ENCODE data around the gene KANSL1. TPM values are rescaled to one million over a fixed set of nuclear protein-coding genes. Genes with fewer than 3 reads are reported as not detected.

The KANSL1 gene
- total RNA-seq, 2 donors from 2014 or later: 83.6 to 170 TPM

DNA sequence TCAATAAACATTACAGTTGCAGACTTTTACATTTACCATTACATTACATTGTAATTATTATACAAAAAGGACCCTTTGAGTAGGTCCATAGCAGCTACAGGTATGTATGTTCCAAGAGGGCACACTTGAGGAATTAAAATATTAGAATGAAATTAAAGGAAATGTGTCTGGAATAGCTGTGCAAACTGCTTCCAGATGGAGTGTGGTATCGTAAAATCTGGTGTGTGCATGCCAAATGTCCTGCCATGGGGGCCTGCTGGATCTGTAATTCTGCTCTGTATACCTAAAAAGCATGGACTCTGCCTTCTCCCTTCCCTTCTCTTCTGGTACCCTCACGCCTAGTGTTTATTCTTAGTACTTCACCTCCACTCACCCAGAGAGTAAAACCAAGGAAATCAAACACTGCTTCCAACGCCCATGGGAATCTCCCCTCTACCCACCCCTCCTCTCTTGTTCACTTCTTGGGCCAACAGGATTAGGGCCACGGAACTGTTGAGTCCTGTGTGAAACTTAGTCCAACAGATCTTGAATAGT, 155.4 kb downstream of the KANSL1 start:
- Mint-ChIP-seq H3K4me3 (no peak overlapping the region), H3K9me3 (no peaks in the 10 kb centered on the region), H3K27me3 (no peaks in the 10 kb centered on the region), H3K36me3 (ENCODE audit: low read depth) (peaks cover 100% of the 10 kb centered on the region), H3K4me1 (peaks cover 6% of the 10 kb centered on the region), H3K27ac (peak overlapping the region; percentile 14)
- ATAC-seq (replicated peaks): no peak

DNA sequence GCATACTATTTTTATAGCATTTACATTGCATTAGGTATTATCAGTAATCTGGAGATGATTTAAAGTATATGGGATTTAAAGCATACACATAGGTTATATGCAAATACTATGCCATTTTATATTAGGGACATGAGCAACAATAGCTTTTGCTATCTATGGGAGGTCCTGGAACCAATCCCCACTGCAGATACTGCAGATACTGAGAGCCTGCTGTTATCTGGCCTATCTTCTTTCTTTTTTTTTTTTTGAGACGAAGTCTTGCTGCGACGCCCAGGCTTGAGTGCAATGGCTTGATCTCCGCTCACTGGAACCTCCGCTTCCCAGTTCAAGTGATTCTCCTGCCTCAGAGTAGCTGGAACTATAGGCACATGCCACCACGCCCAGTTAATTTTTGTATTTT, 156.7 kb downstream of the KANSL1 start:
- ATAC-seq (replicated peaks): no peak
- Mint-ChIP-seq H3K9me3 (no peaks in the 10 kb centered on the region), H3K4me1 (peaks cover 6% of the 10 kb centered on the region), H3K27ac (no peak overlapping the region), H3K27me3 (no peaks in the 10 kb centered on the region), H3K36me3 (ENCODE audit: low read depth) (peaks cover 100% of the 10 kb centered on the region), H3K4me3 (no peak overlapping the region)

DNA sequence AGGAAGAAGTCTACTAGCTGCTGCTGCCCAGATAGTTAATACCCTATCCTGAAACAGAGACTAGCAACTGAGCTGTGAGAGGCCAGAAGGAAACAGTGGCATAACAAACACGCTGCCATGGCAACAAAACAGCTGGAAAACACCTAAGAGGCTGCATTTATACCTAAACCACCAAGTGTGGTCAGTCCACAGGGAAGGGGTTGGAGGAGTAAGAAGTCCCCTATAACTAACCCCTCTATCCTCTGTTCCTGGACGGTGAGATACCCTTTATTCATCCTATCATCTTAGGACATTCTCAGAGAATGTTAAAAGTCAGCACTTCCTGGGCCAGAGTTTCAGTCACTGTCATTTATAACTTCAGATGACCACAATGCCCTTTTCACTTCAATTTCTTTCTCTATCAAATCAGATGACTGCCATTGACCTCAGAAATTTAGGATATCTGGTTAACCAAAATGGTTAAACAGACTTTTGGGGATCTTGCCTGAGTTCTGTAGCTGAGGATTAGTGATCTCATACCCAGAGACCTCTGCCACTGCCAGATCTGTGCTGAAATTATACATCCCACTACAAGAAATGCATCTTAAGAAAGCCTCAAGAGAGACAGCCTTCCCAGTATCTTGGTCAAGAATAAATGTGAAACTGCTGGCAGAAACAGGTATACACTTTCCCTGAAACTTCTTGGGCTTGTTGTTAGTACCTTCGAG, 158.0 kb downstream of the KANSL1 start:
- no peaks in the 10 kb centered on the region for H3K27me3 Mint-ChIP-seq
- H3K4me1 Mint-ChIP-seq: peaks cover 10% of the 10 kb centered on the region
- H3K36me3 Mint-ChIP-seq (ENCODE audit: low read depth): peaks cover 100% of the 10 kb centered on the region
- peak overlapping the region; percentile 69 for H3K27ac Mint-ChIP-seq
- ATAC-seq (replicated peaks): peak; percentile 78
- H3K4me3 Mint-ChIP-seq: no peak overlapping the region
- no peaks in the 10 kb centered on the region for H3K9me3 Mint-ChIP-seq

DNA sequence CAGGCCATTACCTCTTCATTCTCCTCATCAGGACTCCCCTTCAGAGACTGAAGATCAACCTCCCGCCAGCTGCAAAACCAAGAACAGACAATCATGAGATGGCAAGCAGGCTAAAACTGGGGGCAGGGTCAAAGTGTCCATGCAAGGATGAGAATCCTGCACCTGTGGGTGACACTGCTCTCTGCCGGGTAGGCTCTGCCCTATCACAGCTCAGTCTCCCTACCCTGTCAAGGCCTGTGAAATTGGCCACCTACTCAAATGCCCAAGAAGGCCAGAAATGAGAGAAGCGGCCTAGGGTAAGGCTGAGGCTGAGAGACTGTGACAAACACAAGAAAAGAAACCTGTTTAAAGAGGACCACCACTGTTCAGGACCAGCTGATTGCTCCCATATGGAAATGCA, 159.8 kb downstream of the KANSL1 start:
- H3K36me3 Mint-ChIP-seq (ENCODE audit: low read depth): peaks cover 100% of the 10 kb centered on the region
- no peaks in the 10 kb centered on the region for H3K9me3 Mint-ChIP-seq

DNA sequence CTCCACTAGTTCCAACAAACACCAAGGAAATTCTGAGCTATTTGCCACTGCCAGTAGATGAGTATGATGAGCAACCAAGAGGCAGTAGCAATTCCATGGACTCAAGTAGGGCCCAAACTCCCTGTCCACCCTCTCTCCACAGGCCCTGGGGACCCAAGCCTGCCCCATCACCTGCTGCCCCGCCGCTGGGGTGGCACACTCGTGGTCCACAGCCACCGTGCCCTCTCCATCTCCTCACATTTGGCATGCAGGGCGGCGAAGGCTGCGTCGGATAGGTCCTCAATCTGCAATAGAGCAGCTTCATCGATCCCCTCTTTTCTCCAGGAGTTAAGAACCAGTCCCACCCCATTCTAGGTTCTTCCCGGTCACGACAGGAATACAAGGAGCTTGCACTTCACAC, 160.3 kb downstream of the KANSL1 start:
- H3K27me3 Mint-ChIP-seq: no peaks in the 10 kb centered on the region
- ATAC-seq (replicated peaks): no peak
- H3K4me1 Mint-ChIP-seq: peaks cover 12% of the 10 kb centered on the region
- no peaks in the 10 kb centered on the region for H3K9me3 Mint-ChIP-seq
- no peak overlapping the region for H3K27ac Mint-ChIP-seq
- peaks cover 100% of the 10 kb centered on the region for H3K36me3 Mint-ChIP-seq (ENCODE audit: low read depth)
- no peak overlapping the region for H3K4me3 Mint-ChIP-seq

More for the DNA sequence above, 159.8 kb downstream of the KANSL1 start:
- Mint-ChIP-seq H3K4me3 (no peak overlapping the region), H3K27me3 (no peaks in the 10 kb centered on the region), H3K4me1 (peaks cover 17% of the 10 kb centered on the region), H3K27ac (no peak overlapping the region)
- no peak for ATAC-seq (replicated peaks)

DNA sequence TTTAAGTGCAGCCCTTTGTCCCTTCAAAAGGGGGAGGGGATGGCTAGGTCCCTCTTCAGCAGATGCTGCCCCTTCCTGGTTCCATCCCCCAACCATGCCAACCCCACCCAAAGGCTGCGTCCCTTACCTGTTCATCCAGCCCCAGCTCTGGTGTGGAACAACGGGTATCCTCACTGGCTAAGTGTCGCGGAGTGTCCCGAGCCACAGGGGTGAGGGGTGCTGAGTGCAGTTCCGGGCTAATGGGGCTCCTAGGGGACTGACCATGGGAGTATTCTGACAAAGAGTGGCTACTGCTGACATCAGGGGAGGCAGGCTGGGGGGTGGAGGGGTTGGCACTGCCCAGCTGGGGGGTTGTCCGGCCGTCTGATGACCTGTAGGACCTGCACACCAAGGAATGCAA, 161.3 kb downstream of the KANSL1 start:
- Mint-ChIP-seq H3K4me1 (peaks cover 11% of the 10 kb centered on the region), H3K4me3 (no peak overlapping the region), H3K27ac (no peak overlapping the region), H3K9me3 (no peaks in the 10 kb centered on the region), H3K36me3 (ENCODE audit: low read depth) (peaks cover 91% of the 10 kb centered on the region), H3K27me3 (no peaks in the 10 kb centered on the region)
- no peak for ATAC-seq (replicated peaks)

DNA sequence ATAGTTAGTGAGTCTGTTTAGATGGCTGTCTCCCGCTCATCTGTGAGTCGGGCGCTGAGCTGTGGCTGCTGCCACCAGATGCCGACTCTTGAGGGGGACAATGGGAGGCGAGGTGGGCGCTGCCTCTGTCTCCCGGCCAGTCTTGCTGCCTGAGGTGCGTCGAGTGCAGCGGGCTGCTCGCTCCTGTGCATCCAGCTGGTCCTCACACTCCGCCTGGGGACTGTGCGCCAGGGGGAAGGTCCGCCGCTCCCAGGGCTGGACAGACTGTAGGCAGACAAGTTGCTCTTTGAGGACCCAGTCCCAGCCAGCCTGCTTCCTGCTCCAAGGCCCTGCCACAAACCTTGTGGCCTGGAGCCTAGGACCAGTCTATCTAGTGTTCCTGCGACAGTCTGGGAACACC, 161.8 kb downstream of the KANSL1 start:
- no peak for ATAC-seq (replicated peaks)
- Mint-ChIP-seq H3K4me1 (peaks cover 11% of the 10 kb centered on the region), H3K36me3 (ENCODE audit: low read depth) (peaks cover 86% of the 10 kb centered on the region), H3K9me3 (no peaks in the 10 kb centered on the region), H3K27me3 (no peaks in the 10 kb centered on the region), H3K27ac (peak overlapping the region; percentile 44), H3K4me3 (no peak overlapping the region)

DNA sequence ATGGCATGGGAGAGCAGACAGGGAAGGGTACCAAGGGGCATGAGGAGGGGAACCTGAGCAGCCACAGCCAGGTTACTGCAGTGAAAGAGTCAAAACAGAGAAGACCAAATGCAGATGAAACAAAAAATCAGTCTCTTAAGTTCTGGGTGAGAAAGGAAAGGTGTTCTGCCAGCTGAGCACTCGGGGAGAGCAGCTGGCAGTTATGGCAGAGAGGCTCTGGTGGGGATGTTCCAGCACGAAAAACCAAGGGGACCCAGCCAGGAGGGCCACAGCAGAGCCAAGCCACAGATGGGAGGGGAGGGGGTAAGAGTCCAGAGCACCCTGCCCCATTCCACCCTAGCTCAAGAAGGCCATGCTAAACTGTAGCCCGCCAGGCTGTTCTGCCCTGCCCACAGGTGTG, 162.5 kb downstream of the KANSL1 start:
- no peaks in the 10 kb centered on the region for H3K27me3 Mint-ChIP-seq
- H3K9me3 Mint-ChIP-seq: no peaks in the 10 kb centered on the region
- H3K27ac Mint-ChIP-seq: peak overlapping the region; percentile 44
- no peak for ATAC-seq (replicated peaks)
- H3K4me3 Mint-ChIP-seq: no peak overlapping the region
- peaks cover 11% of the 10 kb centered on the region for H3K4me1 Mint-ChIP-seq
- H3K36me3 Mint-ChIP-seq (ENCODE audit: low read depth): peaks cover 83% of the 10 kb centered on the region

DNA sequence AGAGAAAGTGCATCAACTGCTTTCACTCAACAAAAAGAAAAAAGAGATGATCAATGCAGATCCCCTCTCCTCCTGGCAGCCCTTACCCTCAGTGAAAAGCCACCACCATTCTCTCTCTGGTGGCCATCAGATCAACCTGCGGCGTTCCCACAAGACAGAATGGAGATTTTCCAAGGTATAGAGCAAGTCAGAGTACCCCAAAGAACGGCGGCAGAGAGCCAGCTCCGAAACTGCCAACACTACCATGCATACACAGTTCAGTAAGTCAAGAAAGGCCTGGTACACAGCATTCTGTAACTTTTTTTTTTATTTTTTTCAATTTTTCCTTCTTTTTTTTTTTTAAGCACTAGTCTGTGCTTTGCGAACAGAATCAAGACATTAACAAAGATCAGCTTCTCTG, 163.6 kb downstream of the KANSL1 start:
- no peak for ATAC-seq (replicated peaks)
- peaks cover 11% of the 10 kb centered on the region for H3K4me1 Mint-ChIP-seq
- peaks cover 76% of the 10 kb centered on the region for H3K36me3 Mint-ChIP-seq (ENCODE audit: low read depth)
- no peak overlapping the region for H3K27ac Mint-ChIP-seq
- H3K9me3 Mint-ChIP-seq: no peaks in the 10 kb centered on the region
- H3K27me3 Mint-ChIP-seq: no peaks in the 10 kb centered on the region
- no peak overlapping the region for H3K4me3 Mint-ChIP-seq

DNA sequence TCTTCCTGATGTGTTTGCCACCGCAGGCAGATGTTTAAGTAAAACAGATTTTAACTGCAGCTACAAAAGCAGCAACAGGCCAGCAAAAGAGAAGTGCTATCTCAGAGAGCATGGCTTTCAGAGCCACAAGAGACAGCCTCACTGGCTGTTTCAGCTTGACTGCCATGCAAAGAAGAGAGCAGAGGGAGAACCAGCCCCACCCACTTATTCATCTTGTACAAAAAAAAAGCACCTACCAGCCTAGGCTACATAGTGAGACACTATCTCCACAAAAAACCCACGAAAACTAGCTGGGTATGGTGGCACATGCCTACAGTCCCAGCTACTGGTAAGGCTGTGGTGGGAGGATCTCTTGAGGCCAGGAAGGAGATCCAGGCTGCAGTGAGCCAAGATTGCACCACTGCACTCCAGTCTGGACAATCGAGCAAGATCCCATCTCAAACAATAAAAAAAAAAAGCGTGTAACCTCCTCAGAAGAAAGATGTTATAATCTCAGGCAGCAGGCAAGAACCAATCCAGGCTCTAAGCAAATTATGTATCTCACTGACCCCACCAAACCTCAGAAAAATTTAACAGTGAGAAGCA, 164.2 kb downstream of the KANSL1 start:
- ATAC-seq (replicated peaks): peak; percentile 50
- peaks cover 70% of the 10 kb centered on the region for H3K36me3 Mint-ChIP-seq (ENCODE audit: low read depth)
- H3K4me1 Mint-ChIP-seq: peaks cover 11% of the 10 kb centered on the region
- no peak overlapping the region for H3K4me3 Mint-ChIP-seq
- H3K9me3 Mint-ChIP-seq: no peaks in the 10 kb centered on the region
- no peaks in the 10 kb centered on the region for H3K27me3 Mint-ChIP-seq
- no peak overlapping the region for H3K27ac Mint-ChIP-seq

DNA sequence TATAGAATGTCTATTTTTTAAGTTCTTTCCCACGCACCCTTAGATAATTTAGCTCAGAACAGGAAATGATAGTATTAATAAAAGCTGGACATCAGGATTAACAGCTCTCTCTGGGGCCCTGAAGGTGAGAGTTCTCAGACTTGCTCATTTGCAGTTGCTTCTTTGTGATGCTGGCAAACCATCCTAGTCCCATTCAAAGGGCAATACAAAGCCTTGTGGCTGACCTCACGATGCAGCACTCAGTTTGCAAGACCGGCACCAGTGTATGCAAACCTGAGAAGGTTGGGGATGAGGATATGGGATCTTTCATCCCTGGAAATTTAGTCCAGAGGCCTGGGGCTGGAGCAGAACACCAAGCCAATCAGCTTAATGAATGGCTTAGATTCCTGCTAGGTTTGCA, 164.9 kb downstream of the KANSL1 start:
- Mint-ChIP-seq H3K4me3 (no peak overlapping the region), H3K27ac (no peak overlapping the region), H3K9me3 (no peaks in the 10 kb centered on the region), H3K4me1 (peaks cover 11% of the 10 kb centered on the region), H3K36me3 (ENCODE audit: low read depth) (peaks cover 63% of the 10 kb centered on the region), H3K27me3 (no peaks in the 10 kb centered on the region)
- no peak for ATAC-seq (replicated peaks)

DNA sequence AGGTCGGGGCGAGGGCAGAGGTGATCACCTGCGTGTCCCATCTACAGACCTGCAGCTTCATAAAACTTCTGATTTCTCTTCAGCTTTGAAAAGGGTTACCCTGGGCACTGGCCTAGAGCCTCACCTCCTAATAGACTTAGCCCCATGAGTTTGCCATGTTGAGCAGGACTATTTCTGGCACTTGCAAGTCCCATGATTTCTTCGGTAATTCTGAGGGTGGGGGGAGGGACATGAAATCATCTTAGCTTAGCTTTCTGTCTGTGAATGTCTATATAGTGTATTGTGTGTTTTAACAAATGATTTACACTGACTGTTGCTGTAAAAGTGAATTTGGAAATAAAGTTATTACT, 165.3 kb downstream of the KANSL1 start:
- H3K27me3 Mint-ChIP-seq: no peaks in the 10 kb centered on the region
- H3K4me1 Mint-ChIP-seq: peaks cover 11% of the 10 kb centered on the region
- H3K4me3 Mint-ChIP-seq: no peak overlapping the region
- no peaks in the 10 kb centered on the region for H3K9me3 Mint-ChIP-seq
- ATAC-seq (replicated peaks): no peak
- no peak overlapping the region for H3K27ac Mint-ChIP-seq
- peaks cover 59% of the 10 kb centered on the region for H3K36me3 Mint-ChIP-seq (ENCODE audit: low read depth)

DNA sequence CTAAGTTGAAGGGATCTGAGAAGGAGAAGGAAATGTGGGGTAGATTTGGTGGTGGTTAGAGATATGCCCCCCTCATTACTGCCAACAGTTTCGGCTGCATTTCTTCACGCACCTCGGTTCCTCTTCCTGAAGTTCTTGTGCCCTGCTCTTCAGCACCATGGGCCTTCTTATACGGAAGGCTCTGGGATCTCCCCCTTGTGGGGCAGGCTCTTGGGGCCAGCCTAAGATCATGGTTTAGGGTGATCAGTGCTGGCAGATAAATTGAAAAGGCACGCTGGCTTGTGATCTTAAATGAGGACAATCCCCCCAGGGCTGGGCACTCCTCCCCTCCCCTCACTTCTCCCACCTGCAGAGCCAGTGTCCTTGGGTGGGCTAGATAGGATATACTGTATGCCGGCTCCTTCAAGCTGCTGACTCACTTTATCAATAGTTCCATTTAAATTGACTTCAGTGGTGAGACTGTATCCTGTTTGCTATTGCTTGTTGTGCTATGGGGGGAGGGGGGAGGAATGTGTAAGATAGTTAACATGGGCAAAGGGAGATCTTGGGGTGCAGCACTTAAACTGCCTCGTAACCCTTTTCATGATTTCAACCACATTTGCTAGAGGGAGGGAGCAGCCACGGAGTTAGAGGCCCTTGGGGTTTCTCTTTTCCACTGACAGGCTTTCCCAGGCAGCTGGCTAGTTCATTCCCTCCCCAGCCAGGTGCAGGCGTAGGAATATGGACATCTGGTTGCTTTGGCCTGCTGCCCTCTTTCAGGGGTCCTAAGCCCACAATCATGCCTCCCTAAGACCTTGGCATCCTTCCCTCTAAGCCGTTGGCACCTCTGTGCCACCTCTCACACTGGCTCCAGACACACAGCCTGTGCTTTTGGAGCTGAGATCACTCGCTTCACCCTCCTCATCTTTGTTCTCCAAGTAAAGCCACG, 165.9 kb downstream of the KANSL1 start:
- H3K27ac Mint-ChIP-seq: no peak overlapping the region
- H3K36me3 Mint-ChIP-seq (ENCODE audit: low read depth): peaks cover 53% of the 10 kb centered on the region
- no peak for ATAC-seq (replicated peaks)
- no peak overlapping the region for H3K4me3 Mint-ChIP-seq
- no peaks in the 10 kb centered on the region for H3K27me3 Mint-ChIP-seq
- peaks cover 11% of the 10 kb centered on the region for H3K4me1 Mint-ChIP-seq
- H3K9me3 Mint-ChIP-seq: no peaks in the 10 kb centered on the region

DNA sequence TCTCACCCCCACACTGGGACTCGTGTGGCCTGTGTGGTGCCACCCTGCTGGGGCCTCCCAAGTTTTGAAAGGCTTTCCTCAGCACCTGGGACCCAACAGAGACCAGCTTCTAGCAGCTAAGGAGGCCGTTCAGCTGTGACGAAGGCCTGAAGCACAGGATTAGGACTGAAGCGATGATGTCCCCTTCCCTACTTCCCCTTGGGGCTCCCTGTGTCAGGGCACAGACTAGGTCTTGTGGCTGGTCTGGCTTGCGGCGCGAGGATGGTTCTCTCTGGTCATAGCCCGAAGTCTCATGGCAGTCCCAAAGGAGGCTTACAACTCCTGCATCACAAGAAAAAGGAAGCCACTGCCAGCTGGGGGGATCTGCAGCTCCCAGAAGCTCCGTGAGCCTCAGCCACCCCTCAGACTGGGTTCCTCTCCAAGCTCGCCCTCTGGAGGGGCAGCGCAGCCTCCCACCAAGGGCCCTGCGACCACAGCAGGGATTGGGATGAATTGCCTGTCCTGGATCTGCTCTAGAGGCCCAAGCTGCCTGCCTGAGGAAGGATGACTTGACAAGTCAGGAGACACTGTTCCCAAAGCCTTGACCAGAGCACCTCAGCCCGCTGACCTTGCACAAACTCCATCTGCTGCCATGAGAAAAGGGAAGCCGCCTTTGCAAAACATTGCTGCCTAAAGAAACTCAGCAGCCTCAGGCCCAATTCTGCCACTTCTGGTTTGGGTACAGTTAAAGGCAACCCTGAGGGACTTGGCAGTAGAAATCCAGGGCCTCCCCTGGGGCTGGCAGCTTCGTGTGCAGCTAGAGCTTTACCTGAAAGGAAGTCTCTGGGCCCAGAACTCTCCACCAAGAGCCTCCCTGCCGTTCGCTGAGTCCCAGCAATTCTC, 166.8 kb downstream of the KANSL1 start:
- peak overlapping the region; percentile 62 for H3K27ac Mint-ChIP-seq
- peaks cover 11% of the 10 kb centered on the region for H3K4me1 Mint-ChIP-seq
- ATAC-seq (replicated peaks): no peak
- H3K27me3 Mint-ChIP-seq: no peaks in the 10 kb centered on the region
- no peaks in the 10 kb centered on the region for H3K9me3 Mint-ChIP-seq
- peaks cover 44% of the 10 kb centered on the region for H3K36me3 Mint-ChIP-seq (ENCODE audit: low read depth)
- H3K4me3 Mint-ChIP-seq: no peak overlapping the region
